Common myeloid progenitor, CD34-positive (primary cell): ENCODE measurements around the gene SERINC5.

ENCODE experiments used
- CTCF ChIA-PET: fragments of 350-600 bp; sonication (Branson Sonifier 250); formaldehyde crosslinking; loops from one replicate; lab custom pipeline; 2021; ENCODE audit warnings: antibody characterized with exemption; lab: Charles Lee
- POLR2A ChIA-PET: fragments of 350-600 bp; sonication (Branson Sonifier 250); formaldehyde crosslinking; loops from one replicate; lab custom pipeline; 2021; ENCODE audit warnings: antibody characterized with exemption; lab: Charles Lee
- DNase-seq, 3 donors: peaks; one replicate each; pipeline versions ENCODE4 v3.0.0 to v3.0.0-alpha.2; 2013
- H3K27ac ChIP-seq, 2 experiments: 1 replicate in 1 of 2; 2 replicates in 1 of 2; pipeline ENCODE4 v1.7.0; 2013; ENCODE audit warnings: inconsistent platforms in 2 of 2, low read length in 2 of 2, mild to moderate bottlenecking in 2 of 2, low read depth in 1 of 2, moderate library complexity in 1 of 2; ENCODE audit not compliant: severe bottlenecking in 2 of 2, insufficient read depth in 1 of 2, poor library complexity in 1 of 2
- H3K27me3 ChIP-seq, 5 experiments: replicated peaks in 2 of 5; 1 replicate in 3 of 5; 2 replicates in 2 of 5; pipeline versions ENCODE4 v1.6.1 to v1.7.0; 2013; ENCODE audit warnings: low read length in 4 of 5, mild to moderate bottlenecking in 2 of 5, moderate library complexity in 2 of 5, inconsistent platforms in 1 of 5; ENCODE audit not compliant: insufficient read depth in 5 of 5, control insufficient read depth in 4 of 5
- H3K36me3 ChIP-seq, 4 experiments: 1 replicate in 2 of 4; 2 replicates in 2 of 4; pipeline versions ENCODE4 v1.6.1 to v1.7.0; 2013; ENCODE audit warnings: low read length in 3 of 4, control low read depth in 1 of 4, mild to moderate bottlenecking in 1 of 4; ENCODE audit not compliant: control insufficient read depth in 4 of 4, insufficient read depth in 4 of 4
- H3K4me1 ChIP-seq, 4 experiments: 1 replicate in 3 of 4; 2 replicates in 1 of 4; pipeline versions ENCODE4 v1.6.1 to v1.7.1; 2013; ENCODE audit warnings: low read length in 3 of 4, mild to moderate bottlenecking in 3 of 4, control low read depth in 1 of 4, inconsistent platforms in 1 of 4, moderate library complexity in 1 of 4; ENCODE audit not compliant: control insufficient read depth in 4 of 4, insufficient read depth in 4 of 4; ENCODE audit errors: control extremely low read depth in 1 of 4
- H3K4me3 ChIP-seq, 7 experiments: 1 replicate in 4 of 7; 2 replicates in 3 of 7; pipeline versions ENCODE4 v1.5.1 to v1.7.0; 2013; ENCODE audit warnings: mild to moderate bottlenecking in 7 of 7, low read length in 6 of 7, moderate library complexity in 6 of 7, inconsistent platforms in 2 of 7, low read depth in 2 of 7, control low read depth in 1 of 7; ENCODE audit not compliant: insufficient read depth in 4 of 7, control insufficient read depth in 1 of 7; ENCODE audit errors: extremely low read depth in 1 of 7
- H3K9me3 ChIP-seq, 5 experiments: 1 replicate in 4 of 5; 2 replicates in 1 of 5; pipeline versions ENCODE4 v1.6.1 to v1.7.1; 2013; ENCODE audit warnings: low read length in 4 of 5, mild to moderate bottlenecking in 2 of 5, inconsistent platforms in 1 of 5, low read depth in 1 of 5, moderate library complexity in 1 of 5; ENCODE audit not compliant: control insufficient read depth in 4 of 5, insufficient read depth in 2 of 5; ENCODE audit errors: control extremely low read depth in 1 of 5
- WGBS: methylation state at CpG from one replicate; pipeline ENCODE4 v1.1.5; 2013; ENCODE audit not compliant: insufficient coverage; 5-methylcytosine and 5-hydroxymethylcytosine counted together

SERINC5 gene

GRCh38 chr5:80215523-80215922 is 40.3 kb downstream of the SERINC5 start:
- DNase-seq: no peak
- no peak overlapping the region for H3K4me3 ChIP-seq
- ChIA-PET POLR2A (no interaction called here), CTCF (interaction anchor here (1.2 to 1.7 kb wide), 4 partner anchors 10 to 59 kb away, joined by 3 to 7 read pairs (median 4); no protein-coding TSS in a partner anchor)
- peaks cover 0 to 2% (median under 1%) of the 10 kb centered on the region in 4 experiments for H3K36me3 ChIP-seq
- H3K4me1 ChIP-seq: peaks cover 6 to 51% (median 11%) of the 10 kb centered on the region in 4 experiments
- WGBS: 92% methylated on average over 2 of the region's 4 CpGs
- H3K27ac ChIP-seq: no peak overlapping the region
- H3K9me3 ChIP-seq: peaks cover 0 to 3% (median 0%) of the 10 kb centered on the region in 5 experiments
- no peaks in the 10 kb centered on the region for H3K27me3 ChIP-seq

GRCh38 chr5:80213466-80213865 is 42.4 kb downstream of the SERINC5 start:
- CTCF ChIA-PET: no interaction called here
- no peak overlapping the region for H3K27ac ChIP-seq
- H3K4me1 ChIP-seq: peaks cover 6 to 35% (median 10%) of the 10 kb centered on the region in 4 experiments
- WGBS: 57% methylated on average over 3 of the region's 3 CpGs
- H3K4me3 ChIP-seq: peak overlapping the region in 1 of 7 experiments; percentile 8
- H3K27me3 ChIP-seq: no peaks in the 10 kb centered on the region
- DNase-seq: peak in 1 of 3 donors; percentile 15
- POLR2A ChIA-PET: interaction anchor here (0.6 kb wide), 1 partner anchor 27 kb away, joined by 3 read pairs; no protein-coding TSS in a partner anchor
- peaks cover 0 to 3% (median 0%) of the 10 kb centered on the region in 5 experiments for H3K9me3 ChIP-seq
- no peaks in the 10 kb centered on the region for H3K36me3 ChIP-seq

- peaks cover 4 to 26% (median 8%) of the 10 kb centered on the region in 4 experiments for H3K4me1 ChIP-seq
- no peak overlapping the region for H3K4me3 ChIP-seq
- peaks cover 0 to 3% (median 0%) of the 10 kb centered on the region in 5 experiments for H3K9me3 ChIP-seq
- POLR2A ChIA-PET: no interaction called here
- WGBS: 88% methylated on average over 1 of the region's 2 CpGs
- no peak for DNase-seq
- CTCF ChIA-PET: interaction anchor here (1.4 to 1.7 kb wide), 2 partner anchors 13 to 15 kb away, joined by 4 read pairs; no protein-coding TSS in a partner anchor
- H3K27ac ChIP-seq: no peak overlapping the region
- H3K36me3 ChIP-seq: no peaks in the 10 kb centered on the region
- no peaks in the 10 kb centered on the region for H3K27me3 ChIP-seq
These were observed 43.6 kb downstream of the SERINC5 start for GRCh38 chr5:80212171-80212667.

GRCh38 chr5:80211327-80211726 is 44.5 kb downstream of the SERINC5 start:
- ChIA-PET CTCF (interaction anchor here (1.4 to 1.7 kb wide), 2 partner anchors 12 to 16 kb away, joined by 4 read pairs; no protein-coding TSS in a partner anchor), POLR2A (no interaction called here)
- H3K4me1 ChIP-seq: peaks cover 2 to 26% (median 9%) of the 10 kb centered on the region in 4 experiments
- no peak for DNase-seq
- H3K27ac ChIP-seq: no peak overlapping the region
- 98% methylated on average over 4 of the region's 4 CpGs for WGBS
- H3K27me3 ChIP-seq: no peaks in the 10 kb centered on the region
- H3K9me3 ChIP-seq: peaks cover 0 to 3% (median 0%) of the 10 kb centered on the region in 5 experiments
- no peaks in the 10 kb centered on the region for H3K36me3 ChIP-seq
- no peak overlapping the region for H3K4me3 ChIP-seq

DNA sequence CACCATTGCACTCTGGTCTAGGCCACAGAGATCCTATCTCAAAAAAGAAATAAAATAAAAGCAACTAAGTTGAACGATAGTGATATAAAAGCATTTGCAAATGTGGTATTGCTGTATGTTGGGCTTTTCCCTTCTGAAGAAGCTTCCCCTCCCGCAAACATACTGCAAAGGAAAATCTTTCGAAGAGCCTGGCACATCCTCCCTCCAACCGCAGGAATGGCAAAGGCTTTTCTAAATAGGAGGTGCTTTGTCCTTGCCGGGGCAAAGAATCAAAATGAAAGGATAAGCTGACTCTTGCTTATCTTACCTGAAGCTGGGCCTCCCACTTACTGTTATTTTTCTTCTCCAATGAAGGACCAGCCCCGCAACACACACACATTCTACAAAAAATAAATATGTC is 45.8 kb downstream of the SERINC5 start:
- ChIA-PET CTCF (no interaction called here), POLR2A (no interaction called here)
- no peak for DNase-seq
- Histone ChIP-seq H3K4me1 (peaks cover 2 to 38% (median 16%) of the 10 kb centered on the region in 4 experiments), H3K9me3 (peaks cover 0 to 1% (median 0%) of the 10 kb centered on the region in 5 experiments), H3K36me3 (no peaks in the 10 kb centered on the region), H3K27me3 (no peaks in the 10 kb centered on the region), H3K4me3 (no peak overlapping the region), H3K27ac (no peak overlapping the region)
- 100% methylated on average over 3 of the region's 6 CpGs for WGBS

- no peak overlapping the region for H3K4me3 ChIP-seq
- no peak for DNase-seq
- H3K27ac ChIP-seq: no peak overlapping the region
- H3K4me1 ChIP-seq: peaks cover 2 to 42% (median 26%) of the 10 kb centered on the region in 4 experiments
- no peaks in the 10 kb centered on the region for H3K9me3 ChIP-seq
- no CpG with 5 or more reads among the region's 4 CpGs for WGBS
- ChIA-PET POLR2A (no interaction called here), CTCF (interaction anchor here (0.9 kb wide), 1 partner anchor 11 kb away, joined by 3 read pairs; no protein-coding TSS in a partner anchor)
- H3K27me3 ChIP-seq: no peaks in the 10 kb centered on the region
- H3K36me3 ChIP-seq: no peaks in the 10 kb centered on the region
These were observed 47.5 kb downstream of the SERINC5 start for GRCh38 chr5:80208381-80208780.

- peaks cover 2 to 37% (median 23%) of the 10 kb centered on the region in 4 experiments for H3K4me1 ChIP-seq
- CTCF ChIA-PET: interaction anchor here (0.9 to 3.7 kb wide), 2 partner anchors 11 to 12 kb away, joined by 3 to 14 read pairs; no protein-coding TSS in a partner anchor
- no peak for DNase-seq
These were observed 48.0 kb downstream of the SERINC5 start for GRCh38 chr5:80207832-80208231.

More at GRCh38 chr5:80207832-80208231, 48.0 kb downstream of the SERINC5 start:
- Histone ChIP-seq H3K9me3 (no peaks in the 10 kb centered on the region), H3K27me3 (no peaks in the 10 kb centered on the region), H3K27ac (no peak overlapping the region), H3K36me3 (peaks cover 0 to 1% (median under 1%) of the 10 kb centered on the region in 4 experiments), H3K4me3 (no peak overlapping the region)
- POLR2A ChIA-PET: interaction anchor here (0.5 kb wide), 1 partner anchor 28 kb away, joined by 4 read pairs; no protein-coding TSS in a partner anchor
- 100% methylated on average over 2 of the region's 4 CpGs for WGBS
